ENCODE data around the gene KLHL8.
"Not testable (repeated sequence)": the region's sequence is repeated elsewhere in the genome, so short reads cannot be mapped to it uniquely, and the experiment has no call there.

The KLHL8 gene

DNA sequence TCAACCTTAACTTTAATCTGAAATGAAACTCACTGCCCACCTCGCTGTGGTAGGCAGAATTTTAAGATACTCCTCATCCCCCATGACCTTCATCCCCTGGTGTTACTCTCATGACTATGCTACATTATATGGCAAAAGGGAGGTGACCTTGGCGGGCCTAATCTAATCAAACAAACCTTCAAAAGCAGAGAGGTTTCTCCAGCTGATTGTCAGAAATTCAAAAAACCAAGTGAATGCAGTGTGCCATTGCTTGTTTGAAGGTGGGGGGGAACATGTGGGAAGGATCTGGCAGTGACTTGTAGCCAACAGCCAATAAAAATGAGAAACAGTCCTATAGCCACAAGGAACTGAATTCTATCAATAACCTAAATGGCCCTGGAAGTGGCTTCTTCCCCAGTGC is 48.5 kb downstream of the KLHL8 start:
- no peak for DNase-seq

DNA sequence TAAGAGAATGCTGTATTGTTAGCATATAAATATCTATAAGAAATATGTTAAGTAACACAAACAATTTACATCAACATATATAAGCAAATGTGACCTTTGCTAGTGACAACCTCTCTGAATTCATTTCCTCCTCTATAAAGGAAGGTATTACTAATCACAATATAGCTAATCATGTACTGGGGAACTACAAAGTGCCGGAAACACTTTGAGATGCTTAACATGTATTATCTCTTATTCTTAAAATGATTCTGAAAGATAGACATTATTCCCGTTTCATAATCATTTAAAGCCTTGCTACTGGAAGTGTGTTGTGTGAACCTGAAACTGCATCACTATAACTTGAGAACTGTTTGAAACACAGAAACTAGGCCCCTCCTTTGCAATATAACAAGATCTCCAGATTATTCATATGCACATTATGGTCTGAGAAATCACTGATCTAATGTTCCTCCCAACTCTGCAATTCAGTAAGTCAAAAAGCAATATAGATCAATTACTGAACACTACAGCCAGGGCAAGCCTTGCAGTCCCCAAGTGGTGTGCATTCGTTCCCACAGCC is 54.0 kb downstream of the KLHL8 start:
- DNase-seq = peak in 1 of 5 experiments; percentile 51

DNA sequence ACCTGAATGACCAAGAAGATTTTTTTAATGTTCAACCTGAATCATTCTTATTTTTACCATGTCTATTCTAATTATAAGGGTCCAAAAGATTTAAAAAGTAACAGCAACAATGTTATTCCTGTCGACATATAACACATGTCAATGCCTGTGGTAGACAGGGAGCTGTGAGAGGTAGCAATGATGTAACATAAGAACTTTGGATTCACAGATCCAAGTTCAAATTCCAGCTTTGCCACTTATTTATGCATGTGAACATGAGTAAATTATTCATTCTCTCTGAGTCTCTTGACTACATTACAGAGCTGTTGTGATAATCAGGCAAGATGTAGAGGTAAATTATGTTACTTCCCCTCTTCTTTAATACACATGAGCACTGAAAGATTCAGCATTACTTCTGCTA is 54.5 kb downstream of the KLHL8 start:
- no peak for DNase-seq

DNA sequence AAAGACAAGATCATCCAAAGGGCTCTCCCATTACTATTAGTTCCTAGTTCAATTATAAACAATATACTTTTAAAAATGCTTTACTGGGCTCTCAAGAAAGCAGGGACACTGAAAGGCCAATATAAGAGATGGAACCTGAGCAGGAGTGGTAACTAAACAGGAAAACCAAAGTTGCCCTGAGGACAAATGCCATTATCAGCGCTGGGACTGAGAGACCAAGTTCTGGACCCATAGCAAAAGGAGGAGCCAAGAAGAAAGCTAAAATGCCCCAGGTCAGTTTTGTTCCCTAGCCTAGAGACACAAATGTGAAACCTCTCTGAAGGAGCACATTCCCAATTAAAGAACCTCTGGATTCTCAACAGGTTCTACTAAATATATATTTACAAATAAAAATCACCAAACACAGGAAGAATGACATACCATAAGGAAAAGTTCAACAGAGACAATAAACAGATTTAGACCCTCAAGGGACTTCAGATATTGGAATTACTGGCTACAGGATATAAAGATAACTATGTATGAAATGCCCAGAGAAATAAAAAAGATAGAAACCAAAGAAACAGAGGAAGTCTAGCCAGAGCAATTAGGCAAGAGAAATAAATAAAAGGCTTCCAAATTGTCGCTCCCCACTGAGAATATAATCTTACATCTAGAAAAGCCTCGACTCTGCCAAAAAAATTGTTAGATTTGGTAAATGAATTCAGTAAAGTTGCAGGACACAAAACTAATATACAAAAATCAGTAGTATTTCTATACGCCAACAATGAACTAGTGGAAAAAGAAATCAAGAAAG is 67.1 kb downstream of the KLHL8 start:
- DNase-seq = no peak

DNA sequence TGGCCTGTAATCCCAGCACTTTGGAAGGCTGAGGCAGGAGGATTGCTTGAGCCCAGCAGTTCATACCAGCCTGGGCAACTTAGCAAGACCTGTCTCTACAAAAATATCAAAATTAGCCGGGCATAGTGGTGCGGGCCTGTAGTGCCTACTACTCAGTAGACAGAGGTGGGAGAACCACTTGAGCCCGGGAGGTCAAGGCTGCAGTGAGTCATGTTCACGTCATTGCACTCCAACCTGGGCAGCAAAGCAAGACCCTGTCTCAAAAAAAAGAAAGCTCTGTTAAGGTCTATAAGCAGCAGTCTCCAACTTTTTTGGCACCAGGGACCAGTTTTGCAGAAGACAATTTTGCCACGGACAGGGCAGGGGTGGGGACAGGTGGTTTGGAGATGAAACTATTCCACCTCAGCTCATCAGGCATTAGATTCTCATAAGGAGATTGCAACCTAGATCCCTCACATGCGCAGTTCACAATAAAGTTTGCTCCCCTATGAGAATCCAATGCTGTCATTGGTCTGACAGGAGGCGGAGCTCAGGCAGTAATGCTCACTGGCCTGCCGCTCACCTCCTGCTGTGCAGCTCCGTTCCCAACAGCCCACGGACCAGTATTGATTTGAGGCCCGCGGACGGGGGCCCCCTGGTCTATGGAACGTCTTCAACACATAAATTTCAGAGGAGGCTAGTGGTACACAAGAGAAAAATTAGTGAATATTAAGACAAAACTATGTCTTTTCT is 67.9 kb downstream of the KLHL8 start:
- DNase-seq = no peak

DNA sequence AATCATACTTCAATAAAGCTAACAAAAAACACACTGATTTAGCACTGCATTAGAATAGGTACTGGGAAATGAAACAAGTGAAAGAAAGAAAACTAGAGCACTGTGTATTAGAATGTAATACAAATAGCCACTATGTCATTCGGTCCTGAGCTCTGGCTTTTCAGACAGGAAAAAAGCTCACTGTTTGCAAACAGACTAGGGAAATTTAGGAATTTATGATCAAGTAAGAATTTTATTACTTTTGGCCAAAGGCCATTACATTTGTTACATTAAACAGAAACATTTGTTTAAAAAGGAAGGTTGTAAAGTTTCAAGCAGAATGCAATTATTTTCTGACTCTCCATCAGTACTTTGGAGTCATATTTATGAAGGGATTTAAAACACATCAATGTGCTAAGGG is 68.7 kb downstream of the KLHL8 start:
- DNase-seq = no peak

DNA sequence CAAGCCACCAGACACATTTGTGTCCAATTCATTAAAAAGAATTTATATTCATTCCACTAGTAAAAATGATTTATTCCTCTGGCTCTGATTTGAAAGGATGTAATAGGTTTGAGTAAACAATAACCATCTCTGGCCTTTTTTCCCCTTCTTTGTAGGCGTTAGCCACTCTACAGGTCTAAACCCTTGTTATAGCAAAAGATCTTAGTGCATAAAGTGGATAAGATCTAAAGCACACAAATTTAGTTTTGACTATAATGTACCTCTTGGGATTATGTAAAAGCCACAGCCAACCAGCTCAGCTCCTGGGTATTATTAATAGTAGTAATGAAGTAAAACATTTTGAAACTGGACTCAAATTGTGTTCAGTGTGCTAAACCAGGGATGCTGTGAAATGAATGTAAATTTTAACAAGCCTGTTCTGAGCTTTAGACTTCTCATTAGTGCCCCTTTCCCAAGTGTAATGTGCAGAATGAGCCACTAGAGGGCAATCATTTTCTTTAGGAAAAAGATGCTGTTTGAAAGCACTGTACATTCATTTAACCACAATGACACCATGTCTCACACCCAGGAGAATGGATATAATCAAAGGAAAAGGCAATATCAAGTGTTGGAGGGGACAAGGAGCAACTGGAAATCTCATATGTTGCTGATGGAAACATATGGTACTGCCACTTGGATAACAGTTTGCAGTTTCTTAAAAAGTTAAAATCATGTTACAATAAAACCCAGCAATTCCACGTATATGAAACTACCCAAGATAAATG is 69.7 kb downstream of the KLHL8 start:
- DNase-seq = peak in 3 of 5 experiments; percentile 5 to 66 (median 43)

DNA sequence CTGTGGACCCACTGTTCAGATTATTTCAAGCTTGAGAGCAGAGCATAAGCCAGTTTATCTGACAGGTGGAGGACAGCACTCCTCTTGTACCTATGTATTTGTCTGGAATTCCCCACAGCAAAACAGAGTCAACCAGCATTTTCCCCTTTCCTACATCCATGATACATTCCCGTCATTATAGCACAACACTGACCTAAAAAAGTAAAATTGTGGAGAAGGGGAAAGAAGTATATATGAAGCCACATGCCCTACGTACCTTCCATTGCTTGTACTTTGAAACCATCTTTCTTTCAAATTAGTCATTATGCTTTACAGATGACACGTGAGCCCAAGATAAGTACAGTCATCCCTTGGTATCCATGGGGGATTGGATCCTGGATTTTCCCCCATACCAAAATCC is 73.3 kb downstream of the KLHL8 start:
- no peak for DNase-seq

DNA sequence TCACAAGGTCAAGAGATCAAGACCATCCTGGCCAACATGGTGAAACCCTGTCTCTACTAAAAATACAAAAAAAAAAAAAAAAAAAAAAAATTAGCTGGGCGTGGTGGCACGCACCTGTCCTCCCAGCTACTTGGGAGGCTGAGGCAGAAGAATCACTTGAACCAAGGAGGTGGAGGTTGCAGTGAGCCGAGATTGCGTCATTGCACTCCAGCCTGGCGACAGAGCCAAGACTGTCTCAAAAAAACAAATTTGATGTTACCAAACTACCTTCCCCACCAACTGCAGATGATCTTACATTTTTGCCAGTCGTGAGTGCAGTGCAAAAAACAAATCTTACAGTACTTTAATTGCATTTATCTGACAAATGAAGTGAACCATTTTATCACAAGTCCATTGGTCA is 74.5 kb downstream of the KLHL8 start:
- DNase-seq = not testable (repeated sequence)

DNA sequence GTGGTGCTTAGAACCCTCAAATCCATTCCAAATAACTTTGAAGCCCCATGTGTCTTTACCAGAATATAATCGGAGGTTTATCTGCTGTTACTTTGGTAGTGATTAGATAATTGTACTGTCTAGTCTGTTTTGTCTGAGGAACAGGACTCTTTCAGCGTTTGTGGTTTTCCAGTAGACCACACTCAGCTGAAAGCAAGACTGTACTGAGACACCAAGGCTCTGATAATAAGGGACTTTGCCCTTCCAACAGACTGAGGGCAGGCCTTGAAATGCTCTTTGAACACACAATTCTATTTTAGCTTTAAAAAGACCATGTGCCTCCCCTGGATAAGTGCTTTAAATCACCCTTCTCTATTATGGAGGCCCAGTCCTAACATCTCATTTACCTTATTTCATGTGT is 76.1 kb downstream of the KLHL8 start:
- DNase-seq = peak in 1 of 5 experiments; percentile 38

DNA sequence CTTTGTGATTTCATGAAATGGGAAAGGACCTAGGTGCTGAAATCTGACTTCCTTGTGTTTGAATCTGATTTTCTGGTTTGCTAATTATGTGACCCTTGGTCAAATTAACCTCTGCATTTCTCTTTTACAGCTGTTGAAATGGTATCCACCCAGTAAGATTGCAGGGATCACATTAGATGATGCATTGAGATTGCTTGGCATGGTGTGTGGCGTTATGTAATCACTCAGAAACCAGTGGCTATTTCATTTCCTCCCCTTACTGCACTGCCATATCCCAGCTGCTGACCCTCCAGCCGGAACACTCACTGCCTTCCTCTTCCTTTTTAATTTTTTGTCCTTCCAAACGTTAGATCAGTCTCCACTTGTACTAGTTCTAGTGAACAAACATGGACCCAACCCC is 79.0 kb downstream of the KLHL8 start:
- no peak for DNase-seq

DNA sequence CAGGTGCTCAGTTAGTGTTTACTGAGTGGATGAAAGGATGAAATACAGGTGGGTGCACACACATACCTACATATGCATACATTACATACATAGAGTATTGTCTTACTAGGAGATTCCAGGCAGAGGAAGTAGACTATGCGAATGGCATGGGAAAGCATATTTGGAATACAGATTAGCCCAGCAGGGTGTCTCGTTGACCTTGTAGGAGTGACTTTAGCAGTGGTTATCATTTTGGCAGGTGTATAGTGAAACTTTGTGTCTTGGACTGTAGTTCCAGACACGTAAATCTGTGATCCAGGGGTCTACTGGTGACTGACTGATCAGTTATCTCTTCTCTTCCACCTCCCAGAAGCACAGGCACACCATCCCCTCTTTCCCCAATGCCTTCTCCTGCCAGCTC is 86.3 kb downstream of the KLHL8 start:
- no peak for DNase-seq

DNA sequence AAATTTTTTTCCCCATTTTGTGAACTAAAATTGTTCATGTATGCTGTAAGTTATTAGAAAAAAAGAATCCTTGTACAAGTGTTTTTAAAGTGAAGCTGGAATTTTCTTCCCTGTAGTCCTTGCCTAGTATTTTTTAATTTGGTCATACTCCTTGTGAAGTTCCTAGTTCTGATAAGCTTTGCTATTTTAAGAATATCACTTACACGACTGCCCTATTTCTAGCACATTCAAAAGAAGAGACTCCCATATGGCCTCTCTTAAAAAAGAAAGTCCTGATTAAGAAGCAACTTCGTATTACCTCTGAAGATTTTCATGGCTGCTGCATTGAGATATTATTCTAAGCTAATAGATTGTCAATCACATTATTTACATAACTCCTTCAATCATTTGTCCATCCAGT is 87.2 kb downstream of the KLHL8 start:
- DNase-seq = no peak

DNA sequence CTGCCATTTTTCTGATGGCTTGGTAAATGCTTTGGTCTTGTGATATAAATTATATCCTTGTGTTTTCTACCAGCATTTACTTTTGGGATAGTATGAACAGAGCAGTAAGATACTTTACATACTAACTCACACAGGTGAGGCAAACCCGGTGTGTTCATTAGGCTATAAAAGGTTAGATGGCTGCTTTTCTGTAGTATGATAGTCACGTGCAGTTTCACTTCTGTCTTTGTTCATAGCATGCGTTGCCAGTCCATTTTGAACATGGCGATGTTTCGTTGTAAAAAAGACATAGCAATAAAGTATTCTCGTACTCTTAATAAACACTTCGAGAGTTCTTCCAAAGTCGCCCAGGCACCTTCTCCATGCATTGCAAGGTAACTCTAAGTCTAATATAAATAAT is 88.4 kb downstream of the KLHL8 start:
- DNase-seq = no peak

DNA sequence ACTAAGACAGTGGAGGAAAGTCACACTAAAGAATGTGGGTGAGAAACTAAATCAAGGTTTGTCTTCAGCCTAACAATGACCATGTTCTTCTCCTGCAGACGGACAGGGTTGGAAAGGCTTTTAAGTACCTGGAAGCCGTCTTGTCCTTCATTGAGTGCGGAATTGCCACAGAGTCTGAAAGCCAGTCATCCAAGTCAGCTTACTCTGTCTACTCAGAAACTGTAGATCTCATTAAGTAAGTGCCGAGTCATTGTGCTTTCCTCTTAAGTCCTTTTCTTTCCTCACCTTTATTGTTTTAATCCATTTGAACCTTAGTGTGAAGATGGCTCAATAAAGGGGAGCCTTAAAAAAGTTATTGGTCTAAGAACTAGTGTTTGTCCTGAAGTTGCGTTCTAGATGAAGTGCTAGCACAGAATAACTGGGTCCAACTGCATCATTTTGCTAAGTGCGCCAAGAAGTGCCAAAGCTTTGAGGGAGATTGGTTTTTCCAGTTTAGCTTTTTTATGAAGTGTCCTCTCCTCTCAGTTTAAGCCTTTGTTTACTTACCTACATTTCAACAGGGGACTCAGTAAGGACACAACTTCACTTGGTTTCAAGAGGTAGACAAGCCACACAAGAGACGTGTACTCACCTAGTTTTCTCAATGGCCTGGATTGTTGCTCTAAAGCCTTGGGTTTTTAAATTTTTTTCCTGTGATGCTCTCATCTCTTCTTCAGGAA is 89.3 kb downstream of the KLHL8 start:
- no peak for DNase-seq

DNA sequence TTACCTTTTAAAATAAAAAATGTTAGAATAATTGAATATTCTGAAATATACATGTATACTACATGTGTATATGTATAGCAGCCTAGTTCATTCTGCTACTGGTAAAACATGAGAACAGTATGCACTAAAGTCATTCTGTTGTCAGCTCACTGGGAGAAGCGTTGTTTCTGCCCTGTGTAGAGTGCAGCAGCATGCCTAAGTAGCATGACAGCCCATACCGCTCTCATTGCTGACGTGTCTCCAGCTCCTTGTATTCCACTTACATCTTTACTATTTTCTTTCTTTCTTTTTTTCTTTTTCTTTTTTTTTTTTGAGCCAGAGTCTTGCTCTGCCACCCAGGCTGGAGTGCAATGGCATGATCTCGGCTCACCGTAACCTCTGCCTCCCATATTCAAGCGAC is 90.7 kb downstream of the KLHL8 start:
- no peak for DNase-seq

DNA sequence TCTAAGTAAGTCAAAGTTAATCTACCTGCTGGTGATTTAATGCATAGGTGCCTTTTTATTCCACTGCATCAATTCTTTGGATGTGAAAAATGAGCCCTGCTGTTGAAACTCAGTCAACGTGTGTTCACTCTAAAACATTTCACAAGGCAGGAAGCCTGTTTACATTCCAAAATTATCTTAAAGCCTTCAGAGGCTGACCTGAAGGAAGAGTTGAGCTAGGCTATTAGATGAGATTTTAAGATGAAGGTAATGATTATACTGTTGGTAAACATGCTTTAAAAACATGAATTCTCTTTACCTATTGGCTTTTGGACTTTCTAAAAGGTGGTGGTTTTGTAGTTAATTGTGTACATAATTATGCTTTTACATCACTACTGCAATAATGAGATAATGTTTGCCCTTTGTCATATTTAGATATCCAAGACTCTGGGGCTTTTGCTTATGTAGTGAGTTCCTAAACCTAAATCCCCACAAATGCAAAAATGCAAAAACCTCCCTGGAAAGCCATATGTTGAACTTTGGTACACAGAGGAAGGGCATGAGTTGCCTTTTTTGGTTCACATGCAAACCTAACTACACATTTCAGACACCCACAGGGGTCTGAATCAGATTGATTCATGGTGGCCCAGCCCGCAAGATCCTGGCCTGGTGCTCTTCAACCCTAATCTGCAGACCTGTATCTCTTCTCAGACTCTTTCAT is 92.3 kb downstream of the KLHL8 start:
- no peak for DNase-seq

DNA sequence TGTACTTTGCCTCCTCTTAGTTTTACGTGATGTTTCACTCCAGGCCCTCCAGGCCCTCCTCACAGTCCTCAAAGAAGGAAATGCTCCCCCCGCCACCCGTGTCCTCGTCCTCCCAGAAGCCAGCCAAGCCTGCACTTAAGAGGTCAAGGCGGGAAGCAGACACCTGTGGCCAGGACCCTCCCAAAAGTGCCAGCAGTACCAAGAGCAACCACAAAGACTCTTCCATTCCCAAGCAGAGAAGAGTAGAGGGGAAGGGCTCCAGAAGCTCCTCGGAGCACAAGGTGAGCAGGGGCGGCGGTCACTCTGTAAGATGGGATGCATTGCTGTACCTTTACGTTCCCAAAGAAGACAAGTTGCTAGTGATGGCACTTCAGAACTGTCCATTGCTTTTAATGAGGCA is 94.4 kb downstream of the KLHL8 start:
- DNase-seq = no peak

DNA sequence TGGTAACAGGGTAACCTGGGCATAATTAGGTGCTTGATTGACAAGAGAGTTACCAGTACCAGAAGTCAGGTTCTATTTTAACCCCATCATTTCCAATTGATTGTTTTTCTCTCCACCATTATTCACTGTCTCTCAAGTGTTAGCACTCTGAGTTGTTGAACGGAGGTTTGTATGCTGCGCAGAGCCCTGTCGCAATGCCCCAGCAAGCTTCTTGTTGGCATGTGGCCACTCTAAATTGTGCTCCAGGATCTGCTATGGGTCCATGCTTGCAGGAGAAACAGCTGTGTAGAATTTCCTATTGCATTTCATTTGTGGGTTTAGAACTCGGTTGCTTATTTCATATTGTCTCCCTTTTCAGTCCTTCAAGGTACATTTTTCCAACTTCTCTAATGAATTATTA is 98.2 kb downstream of the KLHL8 start:
- no peak for DNase-seq

DNA sequence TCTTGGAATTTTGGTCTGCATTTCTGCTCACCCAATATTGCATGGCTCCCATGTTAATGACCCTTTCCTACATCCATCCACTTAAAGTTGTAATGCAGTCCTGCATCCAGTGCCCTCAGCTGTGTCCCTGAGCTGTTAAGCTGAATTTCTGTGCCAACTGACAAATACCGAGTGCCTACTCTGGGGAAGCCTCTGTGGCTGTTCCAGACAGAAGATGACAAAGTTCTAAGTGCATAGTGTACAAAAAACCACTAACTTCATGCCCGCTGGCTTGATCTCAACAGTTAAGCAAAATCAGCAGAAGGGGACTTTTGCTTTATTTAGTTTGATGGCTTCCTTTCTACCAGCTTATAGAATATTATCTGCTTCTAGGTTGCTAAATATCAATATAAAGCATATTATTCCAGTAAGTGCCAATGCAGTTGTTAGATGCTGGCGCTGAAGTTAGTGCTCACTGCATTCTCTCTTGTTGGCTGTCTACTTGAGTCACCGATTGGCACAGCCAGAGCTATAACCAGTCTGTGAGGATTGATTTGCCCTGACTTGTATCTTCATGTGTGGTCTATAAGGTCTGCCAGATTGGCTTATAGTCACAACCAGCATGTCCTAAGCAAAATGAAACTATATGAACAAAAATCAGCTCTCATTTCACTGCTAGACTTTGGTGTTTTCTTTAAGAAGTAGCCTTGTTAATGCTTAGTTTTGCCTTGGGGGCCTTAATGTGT is 98.9 kb downstream of the KLHL8 start:
- peak in 1 of 5 experiments; percentile 18 for DNase-seq
